GM21737 (cell line): Measurements from ENCODE around the gene DLG2.
A peak's percentile ranks its signal among the peaks of the same experiment; 100 is the strongest.

ENCODE experiments used
- ATAC-seq: cut with Tn5 transposase; IDR thresholded peaks from one replicate; pipeline ENCODE4 v1.9.1; 2021; ENCODE audit warnings: mild to moderate bottlenecking, moderate library complexity; ENCODE audit not compliant: unreplicated experiment

Gene DLG2

DNA sequence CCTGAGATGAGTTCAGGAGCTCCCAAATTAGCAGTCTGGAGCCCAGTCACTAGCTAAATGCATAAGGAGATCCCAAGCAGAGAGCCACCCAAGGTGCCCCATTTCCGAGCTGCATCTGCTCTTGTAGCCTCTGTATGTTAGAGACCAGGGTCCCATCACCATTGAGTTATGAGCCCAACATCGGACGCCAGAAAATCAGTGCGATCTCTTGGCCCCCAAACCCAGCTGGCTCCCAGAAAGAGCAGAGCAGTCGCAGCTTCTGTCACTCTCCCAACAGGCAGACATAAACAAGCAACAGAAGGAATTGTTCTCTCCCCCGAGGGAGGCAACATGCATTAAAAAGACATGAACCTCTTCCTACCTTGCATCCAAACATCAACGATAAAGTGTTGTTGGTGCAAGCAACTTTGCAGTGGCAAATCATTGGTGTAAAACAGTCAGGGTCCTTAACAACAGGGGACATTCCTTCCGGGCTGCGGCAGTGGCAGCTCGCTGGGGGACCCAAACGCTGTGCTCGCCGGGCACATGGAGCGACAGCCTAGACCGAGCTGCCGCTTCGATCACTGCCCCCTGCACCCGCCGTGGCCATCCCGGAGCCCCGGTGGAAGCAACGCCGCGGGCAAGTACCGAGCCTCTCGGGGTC is 907.1 kb downstream of the DLG2 start:
- ATAC-seq = no peak

GRCh38 chr11:84714316-84714780 is 912.8 kb downstream of the DLG2 start:
- peak; percentile 97 for ATAC-seq

DNA sequence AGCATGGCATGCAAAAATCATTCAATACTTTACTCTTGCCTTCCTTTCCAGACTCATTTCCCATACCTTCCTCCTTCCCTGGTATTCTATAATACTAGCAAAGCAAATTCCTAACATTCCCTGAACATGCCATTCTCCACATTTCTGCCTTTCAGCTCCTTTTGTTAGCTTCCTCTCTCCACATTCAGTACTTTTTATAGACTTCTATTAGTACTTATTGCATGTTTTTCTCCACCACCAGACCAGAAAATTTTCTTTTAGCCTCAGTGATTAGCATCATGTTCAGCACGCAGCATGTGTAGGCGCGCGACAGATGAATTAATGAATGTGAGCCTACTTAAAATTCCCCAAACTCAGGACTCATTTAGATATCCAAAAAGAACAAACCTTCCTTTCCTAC is 935.3 kb downstream of the DLG2 start:
- ATAC-seq = no peak

GRCh38 chr11:84687433-84687832 is 939.7 kb downstream of the DLG2 start:
- no peak for ATAC-seq

DNA sequence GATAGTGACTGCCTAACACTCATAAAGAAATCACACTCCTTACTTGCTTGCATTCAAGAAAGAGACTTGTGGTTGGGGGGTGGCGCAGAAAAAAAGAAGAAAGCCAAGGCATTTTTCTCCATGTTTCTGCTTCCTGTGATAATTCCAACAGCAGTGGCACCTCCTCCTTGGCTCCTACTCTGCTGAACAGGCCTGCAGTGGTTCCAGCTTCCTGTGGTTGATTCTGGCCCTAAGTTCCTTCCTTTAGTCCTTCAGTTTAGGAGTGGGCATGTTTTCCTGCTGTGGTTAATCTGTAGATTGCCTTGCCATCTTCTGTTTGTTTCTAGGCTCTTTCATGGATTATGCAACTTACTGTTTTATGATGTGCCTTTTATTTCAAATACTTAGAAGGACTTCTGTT is 940.4 kb downstream of the DLG2 start:
- ATAC-seq = no peak

DNA sequence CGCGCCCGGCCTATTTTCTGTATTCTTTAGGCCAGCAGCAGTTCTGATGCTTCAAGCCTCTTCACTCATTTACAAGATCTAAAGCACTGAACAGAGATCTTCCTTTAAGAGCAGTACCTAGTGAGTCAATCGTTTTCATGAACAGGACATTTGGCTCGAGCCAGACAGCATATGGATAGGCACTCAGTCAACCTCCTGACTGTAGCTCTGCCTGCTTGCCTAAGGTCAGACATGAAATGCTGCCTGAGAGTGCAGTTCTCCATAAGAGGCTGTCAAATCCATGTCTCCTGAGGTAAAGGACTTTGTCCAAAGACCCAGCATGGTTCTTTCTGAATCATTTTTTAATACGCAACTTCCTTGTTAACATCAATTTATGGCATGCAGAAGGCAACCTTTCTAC is 941.2 kb downstream of the DLG2 start:
- ATAC-seq = no peak

- no peak for ATAC-seq
Measured at GRCh38 chr11:84685149-84685548, 942.0 kb downstream of the DLG2 start.

DNA sequence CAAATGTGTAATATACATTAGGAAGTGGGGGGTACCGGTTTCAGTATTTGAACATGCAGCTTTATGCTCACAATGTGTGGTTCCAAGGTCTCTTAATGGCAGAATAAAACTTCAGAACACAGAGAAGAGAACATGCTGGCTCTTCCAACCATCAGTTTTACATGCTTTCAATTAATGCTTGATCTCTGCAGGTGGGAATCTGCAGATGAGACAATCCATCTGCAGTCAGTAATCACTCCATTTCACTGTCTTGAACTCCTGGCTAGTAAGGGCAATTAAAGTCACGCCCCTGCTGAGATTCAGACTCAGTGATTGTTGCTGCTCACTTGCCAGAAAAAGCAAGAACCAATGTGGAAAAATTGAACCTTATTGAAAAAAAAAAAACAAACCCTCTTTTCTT is 945.7 kb downstream of the DLG2 start:
- ATAC-seq = no peak

- ATAC-seq = no peak
Measured at GRCh38 chr11:84675396-84676025, 951.6 kb downstream of the DLG2 start.

- ATAC-seq = no peak
Measured at GRCh38 chr11:84673753-84674152, 953.4 kb downstream of the DLG2 start.

- ATAC-seq = no peak
Measured at GRCh38 chr11:84671325-84671999, 955.7 kb downstream of the DLG2 start.

DNA sequence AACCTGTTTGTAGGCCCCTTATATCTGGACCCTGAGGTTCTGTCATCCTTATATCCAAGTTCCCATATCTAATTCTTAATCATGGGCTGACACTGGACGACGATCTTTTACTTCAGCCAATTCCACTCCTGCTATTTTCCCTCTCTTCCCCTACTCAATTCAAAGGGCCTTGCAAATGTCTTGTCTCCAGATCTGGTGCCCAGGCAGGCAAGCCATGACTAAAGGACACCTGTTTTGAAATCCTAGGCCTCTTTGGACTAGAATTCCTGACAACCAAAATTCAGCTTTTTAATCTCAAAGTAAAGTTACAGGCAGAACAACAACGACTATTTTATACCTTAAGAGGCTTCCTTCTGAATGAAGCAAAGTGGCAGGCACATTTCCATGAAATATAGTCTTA is 963.4 kb downstream of the DLG2 start:
- no peak for ATAC-seq

DNA sequence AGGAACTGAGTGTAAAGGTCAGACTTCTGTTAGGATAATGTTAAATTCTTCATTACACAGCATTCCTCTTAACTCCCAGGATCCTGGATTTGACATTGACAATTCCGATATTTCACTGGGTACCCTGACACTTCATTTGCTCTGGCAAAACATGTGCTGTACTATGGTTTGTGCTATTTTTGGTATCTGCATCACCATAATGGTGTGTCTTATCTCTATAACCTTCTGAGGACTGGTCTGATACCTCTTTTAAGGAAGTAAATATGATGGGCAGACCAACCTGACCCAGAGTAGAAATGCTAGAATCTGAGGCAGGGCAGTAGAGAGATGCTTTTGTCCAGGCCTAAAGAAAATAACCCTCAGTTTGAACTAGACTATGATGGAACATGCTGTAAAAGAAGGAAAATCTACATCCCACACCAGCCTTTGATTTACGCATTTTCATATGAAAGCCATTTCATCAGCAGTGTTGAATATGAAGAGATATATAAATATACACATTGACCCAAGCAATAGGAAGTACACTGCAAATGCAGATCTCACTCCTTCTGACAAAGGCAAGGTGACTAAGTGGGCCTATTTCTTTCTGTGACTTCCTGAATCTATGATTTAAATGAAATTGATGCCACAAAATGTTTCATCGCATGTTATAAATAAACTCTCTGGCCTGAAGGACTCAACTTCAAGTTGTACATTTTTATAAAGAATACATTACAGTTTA is 966.7 kb downstream of the DLG2 start:
- ATAC-seq = no peak

DNA sequence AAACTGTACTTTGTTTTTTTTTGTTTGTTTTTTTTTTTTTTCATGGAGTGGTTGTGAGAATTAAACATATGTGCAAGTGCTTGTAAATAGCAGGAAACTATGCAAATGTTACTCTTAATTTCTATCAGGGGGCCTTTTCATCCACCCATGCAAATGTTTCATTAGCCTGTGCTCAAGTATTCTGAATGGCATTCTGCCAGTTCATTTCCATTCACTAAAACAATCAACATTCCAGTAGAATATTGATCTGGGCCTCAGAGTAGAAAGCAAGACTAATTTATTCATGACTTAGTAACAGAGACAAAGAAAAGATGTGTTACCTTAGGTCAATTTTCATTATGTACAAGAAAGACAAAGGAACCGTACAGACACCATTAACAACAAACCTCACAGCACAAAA is 971.4 kb downstream of the DLG2 start:
- no peak for ATAC-seq

DNA sequence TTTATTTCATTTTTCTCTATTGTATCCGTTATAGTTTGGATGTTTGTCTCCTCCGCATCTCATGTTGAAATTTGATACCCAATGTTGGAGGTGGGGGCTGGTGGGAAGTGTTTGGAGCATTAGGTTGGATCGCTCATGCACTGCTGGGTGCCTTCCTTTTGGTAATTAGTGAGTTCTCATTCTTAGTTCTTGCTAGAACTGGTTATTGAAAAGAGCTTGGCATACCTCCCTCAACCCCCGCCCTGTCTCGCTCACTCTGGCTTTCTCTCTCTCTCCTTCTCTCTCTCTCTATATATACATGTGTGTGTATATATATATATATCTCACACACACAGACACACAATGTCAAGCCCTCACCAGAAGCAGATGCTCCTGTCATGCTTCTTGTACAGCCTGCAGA is 978.7 kb downstream of the DLG2 start:
- ATAC-seq = no peak

- ATAC-seq = no peak
Measured at GRCh38 chr11:84645988-84646694, 981.0 kb downstream of the DLG2 start.

GRCh38 chr11:84642500-84642899 is 984.6 kb downstream of the DLG2 start:
- ATAC-seq = no peak

GRCh38 chr11:84634309-84634708 is 992.8 kb downstream of the DLG2 start:
- no peak for ATAC-seq

- no peak for ATAC-seq
Measured at GRCh38 chr11:84628871-84629620, 998.1 kb downstream of the DLG2 start.

- no peak for ATAC-seq
Measured at GRCh38 chr11:84626256-84626655, 1000.9 kb downstream of the DLG2 start.
